GM18951 (cell line): ENCODE results near the gene PLEKHF1.

Source experiments
- POLR2A ChIP-seq: IDR thresholded peaks from 4 replicates; pipeline ENCODE4 v1.6.1; 2011; ENCODE audit warnings: mild to moderate bottlenecking; ENCODE audit not compliant: insufficient read length, insufficient read depth; ENCODE audit errors: extremely low read depth
- in situ Hi-C: fragments of 300-500 bp; cut with MboI; formaldehyde crosslinking; loops from one replicate; pipeline ENCODE4 v1.12.0; 2022; ENCODE audit warnings: low sequenced_read_pairs, mixed read lengths, inconsistent platforms; ENCODE audit not compliant: unreplicated experiment

Gene PLEKHF1

DNA sequence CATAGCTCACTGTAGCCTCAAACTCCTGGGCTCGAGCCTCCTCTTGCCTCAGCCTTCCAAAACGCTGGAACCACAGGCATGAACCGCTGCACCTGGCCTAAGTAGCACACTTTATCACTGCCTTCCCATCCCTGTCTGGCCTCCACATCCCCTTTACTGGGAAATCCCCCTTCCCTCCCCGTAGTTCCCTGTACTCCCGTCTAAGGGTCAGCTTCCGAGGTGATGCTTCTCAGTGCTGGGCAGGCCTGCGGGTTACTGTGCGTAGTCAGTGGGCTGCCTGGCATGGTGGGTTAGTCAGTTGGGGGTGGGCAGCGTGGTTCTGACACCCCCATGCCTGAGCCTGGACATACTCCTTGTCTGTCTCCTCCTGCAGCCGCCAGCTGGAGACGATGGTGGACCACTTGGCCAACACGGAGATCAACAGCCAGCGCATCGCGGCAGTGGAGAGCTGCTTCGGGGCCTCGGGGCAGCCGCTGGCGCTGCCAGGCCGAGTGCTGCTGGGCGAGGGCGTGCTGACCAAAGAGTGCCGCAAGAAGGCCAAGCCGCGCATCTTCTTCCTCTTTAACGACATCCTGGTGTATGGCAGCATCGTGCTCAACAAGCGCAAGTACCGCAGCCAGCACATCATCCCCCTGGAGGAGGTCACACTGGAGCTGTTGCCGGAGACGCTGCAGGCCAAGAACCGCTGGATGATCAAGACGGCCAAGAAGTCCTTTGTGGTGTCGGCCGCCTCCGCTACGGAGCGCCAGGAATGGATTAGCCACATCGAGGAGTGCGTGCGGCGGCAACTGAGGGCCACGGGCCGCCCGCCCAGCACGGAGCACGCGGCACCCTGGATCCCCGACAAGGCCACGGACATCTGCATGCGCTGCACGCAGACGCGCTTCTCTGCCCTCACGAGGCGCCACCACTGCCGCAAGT, 8.4 kb downstream of the PLEKHF1 start:
- TF ChIP-seq POLR2A, result no peak
- in situ Hi-C loops, result no loop called here

DNA sequence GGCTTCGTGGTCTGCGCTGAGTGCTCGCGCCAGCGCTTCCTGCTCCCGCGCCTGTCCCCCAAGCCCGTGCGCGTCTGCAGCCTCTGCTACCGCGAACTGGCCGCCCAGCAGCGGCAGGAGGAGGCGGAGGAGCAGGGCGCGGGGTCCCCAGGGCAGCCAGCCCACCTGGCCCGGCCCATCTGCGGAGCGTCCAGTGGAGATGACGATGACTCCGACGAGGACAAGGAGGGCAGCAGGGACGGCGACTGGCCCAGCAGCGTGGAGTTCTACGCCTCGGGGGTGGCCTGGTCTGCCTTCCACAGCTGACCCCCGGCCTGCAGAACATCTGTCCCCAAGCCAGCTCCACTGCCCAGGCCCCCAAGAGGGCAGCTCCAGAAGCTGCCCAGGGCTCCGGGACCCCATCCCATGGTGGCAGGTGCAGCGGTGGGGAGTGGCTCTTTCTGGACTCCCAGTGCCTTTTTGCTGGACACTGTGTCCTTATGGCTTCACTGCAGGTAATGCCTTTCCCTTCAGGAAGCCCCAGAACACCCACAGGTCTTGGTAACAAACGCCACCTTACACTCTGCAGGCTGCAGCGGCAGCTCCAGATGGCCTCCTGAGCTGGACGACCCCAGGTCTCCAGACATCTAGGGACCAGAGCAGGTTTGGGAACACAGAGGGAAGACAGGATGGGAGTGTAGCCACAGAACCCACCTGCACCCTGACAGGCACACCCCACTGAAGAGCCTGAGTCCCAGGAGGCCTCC, 9.3 kb downstream of the PLEKHF1 start:
- TF ChIP-seq POLR2A, result no peak
- in situ Hi-C loops, result no loop called here

DNA sequence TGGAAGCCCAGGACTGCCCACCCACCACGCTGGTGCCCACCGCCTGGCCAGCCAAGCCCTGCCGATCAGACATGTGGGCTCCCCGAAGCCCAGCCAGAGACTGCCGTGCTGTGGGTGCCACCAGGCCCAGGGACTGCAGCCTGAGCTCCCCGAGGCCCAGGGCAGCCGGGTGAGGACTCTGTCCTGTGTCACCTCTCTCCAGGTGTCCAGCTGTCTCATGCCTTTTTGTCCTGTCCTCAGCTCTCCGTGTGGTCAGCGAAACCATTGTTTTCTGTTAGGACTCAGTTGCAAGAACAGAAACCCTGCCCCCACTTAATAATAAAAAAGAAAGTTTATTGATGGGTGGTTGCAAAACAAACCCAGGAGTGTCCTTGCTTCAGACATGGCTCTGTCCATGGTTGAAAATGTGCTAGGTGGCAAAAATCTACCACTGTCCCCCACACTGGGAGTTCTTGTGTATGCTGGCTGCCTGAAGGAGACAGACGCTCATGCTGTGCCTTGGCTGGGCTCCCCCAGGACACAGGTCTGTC, 9.9 kb downstream of the PLEKHF1 start:
- no peak for TF ChIP-seq POLR2A

DNA sequence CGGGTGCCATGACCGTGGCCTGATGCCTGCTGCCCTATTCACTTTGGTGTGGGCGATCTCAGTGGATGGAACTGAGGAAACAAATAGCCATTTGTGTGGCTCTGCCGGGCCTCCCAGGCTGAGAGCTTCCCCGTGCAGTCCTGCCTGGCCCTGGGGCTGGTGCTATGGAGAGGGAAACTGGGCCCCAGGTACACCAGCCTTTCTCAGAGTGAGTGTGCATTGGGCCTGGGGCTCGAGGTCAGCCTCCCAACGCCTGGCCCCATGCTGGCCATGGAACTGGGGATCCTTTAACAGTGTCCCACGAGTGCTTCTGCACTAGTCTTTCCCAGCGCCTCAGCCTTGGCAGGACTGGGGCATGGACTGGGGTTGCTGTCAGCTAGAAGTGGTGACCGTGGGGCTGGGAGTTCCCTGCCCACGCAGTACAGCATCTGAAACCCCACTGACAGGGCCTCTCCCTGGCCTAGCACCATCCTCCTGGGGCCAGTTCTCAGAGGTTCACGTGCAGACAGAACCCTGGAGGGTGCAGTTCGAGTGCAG, 10.5 kb downstream of the PLEKHF1 start:
- in situ Hi-C loops, result no loop called here
- no peak for TF ChIP-seq POLR2A

More for the DNA sequence above, 9.9 kb downstream of the PLEKHF1 start:
- in situ Hi-C loops, result no loop called here

DNA sequence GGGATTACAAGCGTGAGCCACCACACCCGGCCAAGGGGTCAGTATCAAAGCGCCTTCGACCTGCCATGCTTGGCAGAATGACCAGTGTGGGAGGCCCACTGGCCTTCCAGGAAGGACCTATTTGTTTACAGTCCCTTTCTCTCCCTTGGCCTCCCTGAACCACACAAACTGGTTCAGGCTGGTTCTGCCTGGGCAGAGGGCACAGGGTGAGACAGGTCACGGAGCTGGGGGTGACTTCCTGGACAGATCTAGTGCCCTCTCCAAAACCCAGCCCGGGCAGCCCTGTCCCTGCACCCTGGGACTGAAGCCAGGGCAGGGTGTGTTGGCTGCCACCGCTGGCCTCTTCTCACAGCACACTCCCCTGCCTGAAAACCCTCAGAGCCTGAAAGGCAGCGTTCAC, 11.3 kb downstream of the PLEKHF1 start:
- TF ChIP-seq POLR2A, result no peak
- in situ Hi-C loops, result no loop called here

DNA sequence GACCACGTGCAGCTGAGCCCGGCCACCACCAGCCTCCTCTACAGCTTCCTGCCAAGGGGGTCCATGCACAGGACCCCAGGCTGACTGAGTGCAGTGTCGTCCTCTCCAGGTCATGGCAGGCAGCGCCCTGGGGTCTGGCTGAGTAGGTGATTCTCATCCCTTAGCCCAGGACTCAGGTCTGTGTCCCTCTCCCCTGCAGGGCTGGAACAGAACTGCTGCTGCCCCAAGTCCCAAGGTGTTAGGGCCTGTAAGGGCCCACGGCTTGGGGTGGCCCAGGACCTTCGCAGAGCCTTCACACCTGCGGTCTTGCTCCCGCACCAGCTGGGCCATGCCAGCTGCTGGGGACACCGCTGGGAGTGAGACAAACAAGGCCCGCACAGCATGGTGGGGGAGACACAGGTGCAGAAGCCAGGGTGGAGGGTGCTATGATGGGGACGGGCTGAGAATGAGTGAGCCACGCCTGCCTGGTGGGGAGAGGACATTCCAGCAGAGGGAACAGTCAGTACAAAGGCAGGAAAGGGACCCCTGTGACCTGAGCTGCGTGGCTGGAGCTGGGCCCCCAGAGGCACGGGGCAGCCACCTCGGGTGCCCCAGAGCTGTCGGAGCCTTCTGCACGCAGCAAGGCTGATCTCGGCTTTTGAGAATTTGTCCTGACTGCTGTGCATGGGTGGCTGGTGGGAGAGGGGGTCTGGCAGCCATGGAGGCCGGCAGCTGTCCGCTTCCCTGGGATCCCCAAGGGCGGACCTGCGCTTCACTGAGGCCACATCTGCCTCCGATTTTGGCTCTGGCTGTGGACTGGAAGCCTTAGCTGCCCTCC, 11.9 kb downstream of the PLEKHF1 start:
- in situ Hi-C loops, result no loop called here
- no peak for TF ChIP-seq POLR2A

DNA sequence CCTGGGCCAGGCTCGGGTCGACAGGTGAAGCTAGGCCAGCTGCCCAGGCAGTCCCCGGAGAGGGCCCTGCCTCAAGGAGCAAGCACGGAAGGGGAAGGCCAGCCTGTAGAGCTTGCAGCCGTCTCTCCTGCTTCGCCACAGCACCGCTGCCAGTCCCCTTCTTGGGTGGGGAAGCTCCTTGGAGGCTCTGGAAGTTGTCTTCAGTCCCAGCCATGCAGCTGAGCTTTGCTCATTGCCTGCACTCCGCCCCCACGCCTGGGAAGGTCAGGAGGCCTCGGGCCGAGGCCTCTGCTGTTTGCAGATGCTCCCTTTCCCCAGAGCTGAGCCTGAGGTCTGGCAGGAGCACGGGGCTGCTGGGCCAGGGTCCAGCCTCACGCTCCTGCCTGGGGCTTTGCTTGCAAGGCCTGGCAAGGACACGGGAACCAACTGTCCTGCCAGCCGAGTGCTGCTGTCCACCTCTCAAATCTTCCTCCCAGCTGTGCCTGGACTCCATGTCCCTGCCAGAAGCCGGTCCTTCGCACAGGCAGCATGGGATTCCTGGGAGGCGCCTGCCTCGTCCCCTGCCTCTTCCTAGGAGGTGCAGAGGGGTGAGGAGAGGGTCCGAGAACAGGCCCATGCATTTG, 13.3 kb downstream of the PLEKHF1 start:
- no peak for TF ChIP-seq POLR2A
- in situ Hi-C loops, result no loop called here

DNA sequence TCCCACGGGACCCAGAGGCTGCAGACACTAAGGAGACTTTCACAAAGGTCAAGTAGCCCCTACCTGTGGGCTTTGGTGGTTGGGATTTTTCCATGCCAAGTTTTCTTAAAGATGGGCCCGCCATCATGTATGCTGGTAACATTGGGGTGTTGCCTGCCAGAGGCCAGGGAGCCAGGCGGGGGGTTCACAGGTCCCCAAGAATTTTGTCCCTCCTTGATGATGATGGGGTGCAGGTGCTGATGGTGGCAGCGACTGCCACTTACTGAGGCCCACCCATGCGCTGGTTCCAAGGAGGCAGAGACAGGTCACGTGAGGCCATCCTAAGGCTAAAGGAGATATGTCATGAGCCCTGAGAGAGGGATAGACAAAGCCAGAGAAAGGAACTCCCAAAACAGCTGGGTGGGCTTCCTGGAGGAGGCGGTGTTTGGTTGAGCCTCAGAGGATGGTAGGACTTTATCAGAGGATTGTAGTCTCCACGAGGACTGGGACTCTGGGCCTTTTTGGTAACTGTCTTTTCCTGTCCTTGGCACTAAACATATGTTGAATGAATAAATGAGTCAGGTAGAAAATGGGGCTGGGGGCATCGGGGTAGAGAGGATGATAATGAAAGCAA, 14.4 kb downstream of the PLEKHF1 start:
- TF ChIP-seq POLR2A, result no peak
- in situ Hi-C loops, result no loop called here

DNA sequence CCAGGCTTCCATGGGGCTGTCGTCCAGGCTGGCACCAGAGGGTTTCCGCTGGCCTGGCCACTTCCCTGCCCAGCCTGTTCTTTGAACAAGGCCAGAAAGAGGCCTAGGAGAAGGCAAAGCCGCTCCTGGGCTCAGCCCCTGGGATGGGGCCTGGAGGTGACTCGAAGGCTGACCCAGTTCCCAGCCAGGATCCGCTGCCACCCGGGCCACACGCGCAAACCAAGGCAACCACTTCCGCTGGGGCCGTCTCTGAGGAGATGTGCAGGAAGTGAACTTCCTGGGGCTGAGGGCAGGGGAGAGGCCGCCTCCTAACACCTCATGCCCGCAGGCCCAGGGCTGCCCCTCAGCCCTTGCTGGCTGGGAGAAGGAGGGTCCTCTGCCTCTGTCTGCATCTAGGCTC, 15.2 kb downstream of the PLEKHF1 start:
- TF ChIP-seq POLR2A, result peak; percentile 48
- in situ Hi-C loops, result no loop called here

DNA sequence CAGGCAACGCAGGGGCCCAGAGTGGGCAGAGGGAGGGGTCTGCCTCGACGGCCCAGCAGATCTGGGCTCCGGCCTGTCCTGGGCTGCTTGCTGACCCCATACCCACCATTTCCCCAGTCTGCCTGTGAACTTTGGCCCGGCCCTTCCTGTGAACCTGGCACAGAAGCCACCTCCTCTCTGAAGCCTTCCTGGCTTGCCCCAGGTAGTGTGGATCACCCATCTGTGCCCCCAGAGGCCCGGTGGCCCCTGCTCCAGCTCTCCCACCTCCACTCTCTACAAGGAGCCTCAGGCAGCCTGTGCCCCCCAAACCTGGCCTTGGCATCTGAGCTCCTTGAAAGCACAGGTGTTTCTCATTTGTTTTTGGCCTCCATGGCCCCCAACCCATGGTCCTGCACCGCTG, 15.7 kb downstream of the PLEKHF1 start:
- no peak for TF ChIP-seq POLR2A
- in situ Hi-C loops, result no loop called here

DNA sequence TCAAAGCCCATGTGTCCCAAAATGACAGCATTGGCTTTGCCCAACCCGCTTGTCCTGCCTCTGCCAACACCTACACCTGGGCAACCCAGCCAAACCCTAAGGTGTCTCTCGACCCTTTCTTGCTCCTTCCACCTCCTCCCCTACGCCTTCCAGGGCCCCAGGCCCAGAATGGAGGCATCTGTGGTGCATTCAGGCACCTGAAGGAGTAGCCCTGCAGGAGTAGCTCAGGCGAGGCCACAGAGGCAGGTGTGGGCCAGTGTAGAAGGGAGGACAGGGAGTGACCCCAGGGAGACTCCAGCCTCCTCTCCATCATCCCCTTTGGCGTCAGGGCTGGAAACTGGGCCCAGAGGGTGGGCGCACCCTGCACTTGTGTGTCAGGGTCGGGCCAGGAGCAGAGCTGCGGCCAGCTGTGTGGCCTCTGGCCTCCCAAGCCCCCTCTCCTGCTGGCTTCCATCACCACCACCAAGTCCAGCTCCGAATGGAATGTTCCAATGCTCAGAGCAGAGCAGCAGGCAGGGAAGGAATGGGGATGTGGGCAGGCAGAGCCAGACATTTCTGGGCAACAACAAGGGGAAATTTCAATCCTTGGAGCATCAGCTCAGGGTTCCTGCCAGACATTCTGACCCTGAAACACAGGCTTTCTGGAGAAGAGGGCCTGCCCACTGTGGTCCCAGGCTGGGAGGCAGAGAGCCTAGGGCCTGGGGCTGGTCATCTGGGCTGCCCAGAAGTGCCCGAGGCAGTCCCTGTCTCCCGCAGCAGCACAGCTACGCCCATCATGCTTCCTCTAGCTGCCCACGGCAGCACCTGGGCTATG, 16.4 kb downstream of the PLEKHF1 start:
- no peak for TF ChIP-seq POLR2A
- in situ Hi-C loops, result no loop called here
